Measurements from ENCODE around the gene ITIH3.
A peak's percentile ranks its signal among the peaks of the same experiment; 100 is the strongest.

ITIH3 gene

DNA sequence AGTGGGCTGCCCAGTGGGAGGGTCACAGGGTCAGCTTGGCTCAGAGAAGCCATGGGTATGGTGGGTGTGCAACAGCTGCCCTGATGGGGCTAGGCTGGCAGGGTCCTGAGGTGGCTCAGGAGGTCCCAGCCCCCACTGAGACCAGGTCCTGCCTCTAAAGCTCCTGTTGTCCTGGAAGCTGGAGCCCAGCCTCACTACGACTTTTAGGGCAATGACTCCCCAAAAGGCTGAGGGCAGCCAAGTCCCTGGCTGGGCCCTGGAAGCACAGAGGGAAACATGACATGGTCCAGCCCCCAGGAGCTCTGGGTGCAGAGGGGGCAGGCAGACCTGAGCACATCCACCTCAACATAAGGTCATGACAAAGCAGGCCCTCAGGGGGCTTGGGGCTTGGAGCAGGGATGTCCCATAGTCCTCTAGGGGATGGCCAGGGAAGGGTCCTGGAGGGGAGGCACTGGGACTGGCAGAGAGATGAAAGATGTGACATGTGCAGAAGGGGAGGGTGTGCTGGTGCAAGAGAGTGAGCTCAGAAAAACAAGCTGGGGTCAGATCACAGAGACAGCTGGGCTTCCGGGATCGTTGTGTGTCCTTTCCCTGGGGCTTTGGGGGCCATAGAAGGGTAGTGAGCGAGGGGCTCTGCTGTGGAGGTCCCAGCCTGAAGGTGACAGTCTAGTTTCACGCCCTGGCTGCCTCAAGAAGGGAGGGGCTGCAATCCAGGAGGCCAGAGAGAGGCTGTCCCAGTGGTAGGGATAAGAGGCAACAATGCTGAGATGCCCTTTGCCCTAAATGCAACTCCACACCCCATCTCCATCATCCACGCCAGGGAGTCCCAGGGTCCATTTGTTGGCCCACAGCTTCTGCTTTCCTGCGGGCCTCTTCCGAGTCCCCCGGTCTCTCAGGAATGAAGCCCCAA, 639 bp upstream of the ITIH3 start:
- no peak for DNase-seq

DNA sequence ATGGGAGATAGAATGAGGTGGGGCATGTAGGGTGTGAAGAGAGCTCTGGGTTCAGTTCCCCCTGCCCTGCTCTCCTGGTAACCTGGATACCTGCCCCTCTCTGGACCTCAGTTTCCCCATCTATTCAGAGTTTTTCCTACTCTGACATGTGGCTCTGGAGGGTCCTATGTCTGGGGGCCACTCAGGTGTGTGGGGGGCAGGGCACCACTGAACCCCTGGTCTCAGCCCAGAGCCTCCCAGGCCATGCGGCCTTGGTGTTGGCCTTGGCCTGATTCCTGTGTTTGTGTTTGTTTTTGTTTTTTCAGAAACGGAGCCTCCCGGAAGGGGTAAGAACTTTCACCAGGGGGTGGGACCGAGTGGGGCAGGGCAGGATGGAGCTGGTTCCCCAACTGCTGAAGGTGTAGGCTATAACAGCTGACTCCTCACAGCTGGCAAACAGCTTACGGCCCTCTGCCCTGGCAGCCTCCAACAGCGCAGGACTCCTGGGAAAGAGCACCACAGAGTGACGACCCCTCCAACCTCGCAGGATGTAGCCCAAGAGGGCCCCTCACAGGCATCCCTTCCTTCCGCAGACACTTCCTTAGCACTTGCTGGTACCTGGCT, 803 bp downstream of the ITIH3 start:
- DNase-seq: no peak

DNA sequence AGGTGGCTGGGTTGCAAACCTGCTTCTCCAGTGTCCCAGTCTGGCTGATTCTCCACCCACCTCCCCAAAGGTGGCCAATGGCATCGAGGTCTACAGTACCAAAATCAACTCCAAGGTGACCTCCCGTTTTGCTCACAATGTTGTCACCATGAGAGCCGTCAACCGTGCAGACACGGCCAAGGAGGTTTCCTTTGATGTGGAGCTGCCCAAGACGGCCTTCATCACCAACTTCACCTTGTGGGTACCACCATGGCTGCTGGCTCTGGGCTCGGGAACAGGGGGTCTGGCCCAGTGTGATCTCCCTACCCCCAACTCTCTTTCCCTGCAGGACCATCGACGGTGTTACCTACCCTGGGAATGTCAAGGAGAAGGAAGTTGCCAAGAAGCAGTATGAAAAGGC, 1.8 kb downstream of the ITIH3 start:
- no peak for DNase-seq

DNA sequence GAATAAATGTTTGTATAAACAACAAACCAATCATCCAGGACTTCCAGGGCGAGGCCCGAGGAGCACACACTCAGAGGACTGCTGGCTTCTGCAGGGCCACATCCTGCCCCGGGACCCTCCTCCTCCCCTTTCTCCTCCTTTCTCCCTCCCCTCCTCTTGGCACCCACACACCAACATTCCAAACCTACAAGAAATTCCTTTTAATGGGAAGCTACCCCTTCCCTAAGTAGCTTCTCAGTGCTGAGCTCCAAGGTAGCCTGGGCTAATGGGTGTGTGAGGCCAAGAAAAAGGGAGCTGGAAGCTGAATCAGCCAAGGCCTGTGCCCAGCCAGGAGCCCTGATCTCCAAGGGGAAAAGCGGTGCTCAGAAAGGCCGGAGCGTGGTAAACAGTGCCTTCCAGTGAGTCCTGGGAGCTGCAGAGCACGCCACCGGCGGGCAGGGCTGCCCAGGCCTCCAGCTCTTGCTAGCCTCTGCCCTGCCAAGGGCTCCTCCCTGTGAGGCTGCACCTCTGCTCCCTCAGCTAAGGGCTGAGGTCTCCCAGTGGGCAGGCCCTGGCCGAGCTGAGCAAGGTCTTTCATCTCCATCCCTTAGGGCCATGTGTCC, 3.9 kb downstream of the ITIH3 start:
- DNase-seq: peak; percentile 17

DNA sequence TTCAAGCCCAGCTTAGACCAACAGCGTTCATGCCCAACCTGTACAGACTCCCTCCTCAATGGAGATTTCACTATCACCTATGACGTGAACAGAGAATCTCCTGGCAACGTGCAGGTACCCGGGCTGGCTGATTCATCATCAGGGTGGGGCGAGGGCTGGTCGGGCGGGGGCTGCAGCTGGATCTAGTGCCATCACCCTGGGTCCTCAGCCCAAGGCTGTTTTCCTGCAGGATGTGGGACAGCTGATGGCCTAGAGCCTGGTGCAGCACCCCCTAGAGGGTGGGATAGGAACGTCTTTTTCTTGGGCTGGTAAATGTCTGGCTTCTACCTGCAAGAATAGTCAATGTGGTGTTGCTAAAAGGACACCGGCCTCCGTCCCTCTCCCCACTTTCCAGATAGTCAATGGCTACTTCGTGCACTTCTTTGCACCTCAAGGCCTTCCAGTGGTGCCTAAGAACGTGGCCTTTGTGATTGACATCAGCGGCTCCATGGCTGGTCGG, 4.4 kb downstream of the ITIH3 start:
- no peak for DNase-seq

DNA sequence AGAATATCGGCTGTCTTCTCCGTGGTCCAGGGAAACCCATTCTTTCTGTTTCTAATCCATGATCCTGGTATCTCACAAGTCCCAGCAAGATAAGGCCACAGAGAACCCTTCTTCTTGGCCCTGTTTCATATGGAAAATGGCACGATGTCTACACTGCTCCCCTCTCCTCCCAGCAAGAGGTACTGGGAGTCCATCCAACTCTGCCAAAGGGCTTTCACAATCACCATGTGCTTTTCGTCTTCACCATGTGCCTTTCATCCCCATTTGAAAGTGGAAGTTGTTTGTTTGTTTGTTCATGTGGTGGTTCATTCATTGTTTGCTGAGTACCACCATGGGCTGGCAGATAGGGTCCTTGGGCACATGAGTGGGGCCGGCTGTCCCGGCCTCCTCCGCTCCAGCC, 5.5 kb downstream of the ITIH3 start:
- DNase-seq: no peak

DNA sequence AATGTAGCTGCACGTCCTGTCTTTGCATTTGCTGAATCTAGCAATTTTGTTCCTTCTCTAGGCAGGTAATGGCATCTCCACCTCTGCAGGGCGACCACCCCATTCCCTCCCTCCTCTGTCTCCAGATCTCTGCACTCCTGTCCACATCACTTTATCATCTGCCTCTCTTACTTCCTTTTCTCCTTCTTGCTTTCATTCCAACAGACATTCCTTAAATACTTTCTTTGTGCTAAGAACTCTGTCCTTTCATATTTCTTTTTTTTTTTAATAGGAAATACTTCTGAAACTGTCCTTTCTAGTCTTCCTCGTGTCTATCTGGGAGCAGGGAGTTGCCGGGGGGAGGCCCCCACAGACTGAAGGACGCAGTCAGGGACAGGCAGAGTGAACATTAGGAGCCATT, 7.2 kb downstream of the ITIH3 start:
- DNase-seq: peak; percentile 3

DNA sequence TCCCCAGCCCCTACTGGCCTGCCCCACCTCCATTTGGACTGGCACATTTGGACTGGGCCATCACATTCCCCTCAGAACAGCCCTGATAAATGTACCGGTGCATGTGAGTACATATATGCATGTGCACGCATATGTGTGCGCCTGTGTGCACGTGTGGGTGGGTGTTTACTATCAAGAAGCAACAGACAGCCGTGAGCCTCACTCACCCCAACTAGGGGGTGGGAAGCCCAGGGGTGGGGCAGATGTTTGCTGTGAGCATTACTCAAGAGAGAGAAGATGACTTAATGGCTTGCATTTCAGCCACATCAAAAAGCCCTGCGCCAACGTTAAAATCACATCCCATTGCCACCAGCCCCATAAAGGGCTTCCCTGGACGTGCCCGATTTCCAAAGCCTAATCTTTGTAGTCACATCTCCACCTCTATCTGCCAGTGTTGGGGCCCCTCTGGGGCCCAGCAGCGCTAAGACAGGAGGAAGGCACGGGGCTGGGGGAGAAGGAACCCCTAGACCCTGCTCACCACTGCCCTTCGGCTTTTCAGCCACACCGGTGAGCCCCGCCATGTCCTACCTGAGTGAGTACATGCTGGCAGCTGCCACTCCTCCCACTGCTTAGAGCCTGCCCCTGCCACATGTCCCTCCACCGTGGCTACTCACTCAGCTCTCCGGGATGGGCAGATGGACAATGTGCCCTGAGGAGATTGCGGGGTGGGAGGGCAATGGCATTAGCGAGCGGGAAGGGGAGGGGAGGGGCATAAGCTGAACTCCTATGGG, 10.9 kb downstream of the ITIH3 start:
- DNase-seq: no peak

DNA sequence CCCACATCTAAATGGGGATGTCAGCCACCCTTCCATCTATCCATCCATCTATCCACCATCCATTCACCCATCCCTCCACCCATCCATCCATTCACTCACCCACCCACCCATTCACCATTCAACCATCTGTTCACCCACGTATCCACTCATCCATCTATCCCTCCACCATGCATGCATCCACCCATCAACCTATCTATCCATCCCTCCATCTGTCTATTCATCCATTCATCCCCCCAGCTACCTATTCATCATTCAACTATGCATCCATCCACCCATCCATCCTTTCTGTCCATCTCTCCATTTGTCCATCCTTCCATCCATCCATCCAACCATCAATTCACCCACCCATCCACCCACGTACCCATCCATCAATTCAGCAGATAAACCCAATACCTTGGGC, 14.6 kb downstream of the ITIH3 start:
- no peak for DNase-seq

DNA sequence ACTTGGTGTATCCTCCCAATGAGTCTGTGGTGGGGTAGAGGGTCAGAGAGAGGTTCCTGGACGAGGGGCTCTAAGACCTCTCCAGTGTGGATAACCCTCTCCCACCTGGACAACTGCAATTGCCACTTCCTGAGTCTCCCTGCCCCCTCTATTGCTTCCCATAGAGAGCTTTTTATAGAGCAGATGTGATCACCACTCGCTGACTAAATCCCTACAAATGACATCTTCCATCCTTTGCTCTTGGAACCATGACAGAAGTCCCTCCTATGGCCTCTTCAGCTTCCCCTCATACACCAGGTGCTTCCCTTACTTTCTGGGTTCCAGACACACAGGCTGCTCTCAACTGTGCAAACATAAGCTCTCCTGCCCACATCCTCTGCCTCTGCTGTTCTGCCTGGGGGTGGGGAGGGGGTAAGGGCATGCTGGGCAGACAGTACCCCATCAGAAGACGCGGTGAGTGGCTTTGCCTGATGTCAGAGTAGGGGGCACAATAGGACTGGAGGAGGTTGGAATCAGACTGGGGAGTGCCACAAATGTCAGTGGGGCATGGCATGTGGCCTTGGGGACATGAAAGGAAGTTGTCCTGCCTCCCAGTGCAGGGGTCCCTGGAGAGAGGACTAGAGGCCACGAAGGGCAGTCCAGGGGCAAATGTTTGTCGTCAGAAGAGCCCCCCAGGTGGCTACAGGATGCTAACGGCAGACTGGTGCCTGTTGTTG, 15.2 kb downstream of the ITIH3 start:
- DNase-seq: no peak

DNA sequence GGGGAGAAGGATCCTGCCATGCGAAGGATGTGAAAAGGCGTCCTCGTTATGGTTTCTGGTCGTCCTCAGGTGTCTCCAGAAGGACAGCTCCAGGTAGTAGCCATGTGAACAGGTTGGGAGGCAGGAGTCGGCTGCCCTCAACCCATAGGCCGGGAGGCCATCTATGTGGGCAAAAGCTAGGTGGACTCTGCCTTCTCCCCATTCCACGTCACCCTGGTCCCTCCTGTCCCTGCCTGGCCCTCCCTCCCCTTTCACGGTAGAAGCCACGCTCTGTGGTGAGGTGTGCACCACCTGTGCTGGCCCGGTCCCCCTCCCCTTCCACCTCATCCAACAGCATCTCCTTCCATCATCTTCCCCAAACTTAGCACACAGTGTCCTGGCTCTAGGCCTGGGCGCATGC, 16.3 kb downstream of the ITIH3 start:
- DNase-seq: no peak

DNA sequence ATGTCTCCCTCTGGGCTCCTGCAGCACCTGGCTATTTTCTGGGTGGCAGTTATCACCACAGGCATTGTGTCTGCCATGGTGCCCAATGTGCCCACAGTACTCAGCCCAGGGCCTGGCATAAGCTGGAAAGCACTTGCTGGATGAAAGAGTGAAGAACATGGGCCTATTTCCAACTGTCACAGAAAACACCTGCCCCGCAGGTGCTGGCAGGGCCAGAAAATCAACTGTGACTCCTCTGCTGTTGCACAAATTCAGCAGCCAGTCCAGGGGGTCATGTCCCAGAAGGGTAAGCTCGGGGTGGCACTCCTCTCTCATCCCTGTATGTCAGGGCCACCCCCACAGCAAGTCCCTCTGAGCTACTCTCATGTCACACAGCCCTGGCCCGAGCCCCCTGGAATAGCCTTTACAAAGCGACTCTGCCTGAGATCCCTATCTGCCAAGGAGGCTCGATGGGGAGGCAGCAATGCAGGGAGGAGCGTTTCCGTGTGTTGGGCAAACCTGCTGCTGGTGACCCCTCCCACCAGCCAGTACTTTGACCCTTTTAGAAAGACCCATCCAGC, 16.9 kb downstream of the ITIH3 start:
- no peak for DNase-seq

DNA sequence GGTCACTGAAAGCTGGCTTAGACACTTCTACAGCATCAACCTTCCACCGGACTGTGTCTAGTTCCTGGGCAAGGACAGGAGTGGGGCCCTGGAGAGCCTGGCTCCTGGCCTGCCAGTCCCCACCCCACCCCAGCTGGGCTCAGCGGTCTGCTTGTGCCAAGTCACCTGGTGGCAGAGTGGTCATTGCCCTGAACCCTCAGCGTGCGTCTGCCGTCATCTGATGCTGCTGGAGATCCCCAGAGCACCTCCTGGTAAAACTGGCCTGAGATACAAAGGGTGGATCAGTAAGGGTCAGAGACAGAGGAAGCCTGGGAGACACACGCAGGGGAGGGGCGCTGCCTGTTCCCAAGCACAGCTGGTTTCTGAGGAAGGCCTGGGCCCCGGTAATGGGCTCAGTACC, 19.2 kb downstream of the ITIH3 start:
- DNase-seq: no peak

DNA sequence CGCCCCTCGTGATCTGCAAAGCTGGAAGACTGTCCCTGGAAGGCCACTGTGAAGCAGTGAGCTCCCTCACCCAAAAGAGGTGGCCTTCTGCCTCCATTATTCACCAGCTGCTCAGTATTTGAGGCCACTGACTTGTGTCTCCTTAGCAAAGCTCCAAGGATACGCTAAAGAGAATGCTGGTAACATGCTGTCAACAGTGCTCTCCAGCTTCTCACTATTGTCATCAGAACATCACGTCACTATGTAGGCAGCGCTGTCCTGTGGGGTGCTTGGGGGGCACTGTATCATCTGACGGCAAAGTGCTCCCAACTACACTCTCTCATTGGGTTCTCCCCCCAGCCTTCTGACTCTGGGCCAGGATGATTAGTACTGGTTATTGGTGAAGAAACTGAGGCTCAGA, 21.6 kb downstream of the ITIH3 start:
- no peak for DNase-seq

DNA sequence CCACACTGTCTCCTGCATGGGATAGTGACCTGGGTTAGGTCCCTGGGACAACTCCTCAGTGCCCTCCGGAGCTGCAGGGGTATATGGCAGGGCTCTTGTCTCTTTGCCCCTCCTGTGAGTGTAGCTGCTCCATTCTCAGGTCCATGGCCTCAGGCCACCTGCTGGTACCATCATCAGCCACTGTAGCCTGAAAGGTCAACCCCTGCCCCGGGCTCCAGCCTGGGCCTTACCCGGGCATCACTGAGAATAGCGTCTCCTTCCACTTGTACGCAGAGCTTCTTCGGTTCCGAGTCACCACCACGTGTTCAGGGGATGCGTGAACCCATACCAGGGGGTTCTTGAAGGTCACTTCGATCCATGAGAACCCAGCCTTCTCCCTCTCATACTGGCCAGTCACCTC, 22.1 kb downstream of the ITIH3 start:
- no peak for DNase-seq

DNA sequence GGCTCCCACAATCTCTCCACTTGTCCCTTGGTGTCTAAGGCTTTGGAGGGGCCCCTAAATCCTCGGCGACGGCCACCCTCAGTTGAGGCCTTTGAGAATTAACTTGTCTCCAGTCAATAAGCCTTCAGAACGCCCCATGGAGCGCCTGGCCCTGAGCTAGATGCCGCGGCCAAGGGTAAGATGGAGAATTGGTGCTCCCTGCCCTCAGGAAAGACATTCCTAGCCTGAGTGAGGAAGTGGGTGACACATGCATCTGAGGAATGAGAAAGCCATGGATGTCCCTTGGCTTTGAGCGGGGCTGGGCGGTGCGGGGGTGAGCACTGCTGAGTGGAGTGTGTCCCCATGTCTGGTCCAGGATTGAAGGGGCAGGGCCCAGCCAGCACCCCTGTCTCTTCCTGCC, 22.6 kb downstream of the ITIH3 start:
- DNase-seq: no peak

DNA sequence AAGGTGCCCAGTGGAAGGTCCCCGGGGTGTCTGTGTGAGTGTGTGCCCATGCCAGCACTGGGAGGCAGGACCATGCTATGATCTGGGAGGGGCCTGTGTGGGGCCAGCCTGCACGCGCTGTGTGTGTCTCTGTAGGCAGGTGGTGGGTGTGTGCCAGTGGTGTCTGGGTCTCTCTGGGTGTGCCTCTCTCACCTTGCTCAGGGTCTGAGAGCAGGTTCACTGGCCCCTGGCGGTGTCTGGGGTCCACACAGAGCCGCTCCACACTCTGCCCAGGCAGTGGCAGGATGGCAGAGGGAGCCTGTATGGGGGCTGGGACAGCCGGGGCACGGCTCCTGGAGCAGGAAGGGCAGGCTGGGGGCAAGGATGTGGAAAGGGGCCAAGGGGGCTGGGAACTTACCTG, 23.3 kb downstream of the ITIH3 start:
- DNase-seq: no peak

DNA sequence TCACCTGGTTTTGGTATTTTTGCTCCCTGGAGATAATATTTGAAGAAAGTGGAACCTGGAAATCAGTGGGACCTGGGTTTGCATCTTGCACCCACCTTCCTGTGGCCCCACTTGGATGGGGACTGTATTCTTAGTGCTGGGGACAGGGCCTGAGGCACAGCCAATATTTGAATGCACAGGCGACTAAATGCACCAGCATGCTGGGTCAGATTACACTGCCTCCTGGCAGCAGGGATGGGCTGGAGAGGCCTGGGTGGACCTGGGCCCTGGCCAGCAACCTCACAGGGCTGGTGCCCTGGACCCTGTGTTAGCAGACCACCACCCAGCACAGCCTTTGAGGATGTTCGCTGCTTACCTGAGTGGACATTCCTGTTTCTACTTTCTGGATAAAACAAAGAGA, 25.3 kb downstream of the ITIH3 start:
- DNase-seq: no peak

DNA sequence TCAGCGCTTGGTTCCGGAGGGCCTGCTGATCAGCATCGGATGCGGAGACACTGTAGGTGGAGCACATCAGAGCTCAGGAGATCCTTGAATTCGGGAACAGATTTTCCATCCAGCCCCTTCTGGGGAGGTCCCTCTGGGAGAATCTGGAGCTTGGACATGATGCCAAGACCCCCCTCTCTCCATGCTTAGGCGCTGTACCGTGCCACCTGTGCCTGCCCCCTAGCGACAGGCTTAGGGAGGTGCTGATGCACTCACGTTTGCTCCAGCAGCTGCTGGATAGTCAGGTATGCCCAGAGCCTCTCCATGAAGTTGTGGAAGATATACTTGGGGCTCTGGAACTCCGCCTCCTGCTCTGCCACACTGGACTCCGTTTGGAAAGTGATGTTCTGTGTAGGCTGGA, 26.1 kb downstream of the ITIH3 start:
- DNase-seq: peak; percentile 16

DNA sequence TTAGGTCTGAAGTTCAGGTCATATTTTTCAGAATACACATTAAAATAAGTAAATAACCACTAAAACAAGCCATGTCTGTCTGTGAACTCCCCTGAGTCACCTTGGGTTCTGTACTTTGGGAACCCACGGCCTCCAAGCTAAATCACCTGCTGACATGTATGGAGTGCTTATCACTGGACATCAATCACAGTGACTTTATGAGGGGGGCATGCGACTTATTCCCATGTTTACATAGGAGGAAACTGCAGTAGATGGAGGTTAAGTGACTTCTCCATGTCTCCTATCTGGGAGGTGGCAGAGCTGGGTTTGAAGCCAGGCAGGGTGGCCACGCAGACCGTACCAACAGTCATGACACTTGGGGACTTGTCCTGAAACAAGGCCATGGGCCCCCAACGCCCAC, 27.8 kb downstream of the ITIH3 start:
- DNase-seq: no peak

DNA sequence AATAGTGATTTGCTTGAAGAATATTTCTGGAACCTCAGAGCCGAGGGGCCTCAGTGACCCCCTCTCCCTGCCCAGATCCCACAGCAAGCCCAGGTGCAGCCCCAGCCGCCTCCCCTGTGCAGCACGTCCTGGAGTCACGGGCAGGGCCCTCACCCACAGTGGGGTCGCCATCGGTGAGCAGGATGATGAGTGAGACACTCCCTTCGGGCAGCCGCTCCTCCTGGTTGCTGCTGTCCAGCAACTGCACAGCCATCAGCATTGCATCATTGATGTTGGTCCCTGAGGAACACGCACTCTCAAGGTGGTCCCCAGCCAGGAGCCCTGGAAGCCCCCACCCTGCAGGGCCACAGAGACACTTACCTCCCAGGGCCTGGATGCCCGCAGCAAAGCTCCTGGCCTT, 29.4 kb downstream of the ITIH3 start:
- no peak for DNase-seq

DNA sequence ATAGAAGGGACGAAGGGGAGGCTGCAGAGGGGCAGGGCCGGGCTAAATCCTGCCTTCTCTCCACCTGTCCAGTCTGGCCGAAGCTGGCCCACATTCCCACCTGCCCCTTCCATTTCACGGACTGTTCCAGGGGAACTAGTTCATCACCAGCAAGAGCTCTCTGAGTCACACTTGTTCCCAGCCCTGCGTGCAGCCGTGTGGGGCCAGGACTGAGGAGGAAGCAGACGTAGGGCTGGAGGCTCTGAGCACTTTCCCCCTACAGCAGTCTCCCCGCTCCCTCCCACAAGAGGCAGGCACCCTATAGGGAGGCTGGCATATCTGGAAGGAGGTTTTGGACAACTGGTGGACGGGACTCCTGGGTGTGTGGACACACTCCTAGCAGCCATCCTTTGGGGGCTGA, 32.8 kb downstream of the ITIH3 start:
- peak; percentile 16 for DNase-seq

Measured in fibroblast of skin of right biceps (primary cell).